ENCODE measurements around the gene VWC2. TPM values are rescaled to one million over a fixed set of nuclear protein-coding genes. Genes with fewer than 3 reads are reported as not detected.

Gene VWC2
- total RNA-seq, 1 experiment from 2014 or later = not detected

DNA sequence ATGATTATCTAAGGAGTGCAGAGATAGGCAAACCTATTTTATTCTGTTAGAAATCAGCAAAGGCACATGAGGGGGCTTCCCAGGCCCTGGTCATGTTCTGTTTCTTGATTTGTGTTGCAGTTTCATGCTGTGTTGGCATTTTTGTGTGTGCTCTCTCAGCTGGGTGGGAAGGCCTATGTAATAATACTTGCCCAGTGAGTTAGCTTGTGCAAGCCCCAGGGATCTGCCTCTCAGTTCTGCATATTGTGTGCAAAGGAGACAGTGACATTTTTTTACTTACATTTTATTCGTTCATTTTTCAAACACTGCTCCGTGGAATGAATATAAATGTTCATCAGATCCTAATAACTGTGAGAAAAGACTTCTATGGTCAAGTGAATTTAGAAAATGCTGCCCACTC, 119.0 kb downstream of the VWC2 start:
- intact Hi-C loops (cut with micrococcal nuclease; ENCODE audit: unreplicated experiment) = no loop called here
- Histone ChIP-seq H3K9me3 (no peaks in the 10 kb centered on the region), H3K4me1 (no peaks in the 10 kb centered on the region), H3K36me3 (ENCODE audit: control insufficient read depth, insufficient read depth, low read length) (no peaks in the 10 kb centered on the region), H3K27me3 (replicated peaks; ENCODE audit: control insufficient read depth, insufficient read depth, low read length) (no peaks in the 10 kb centered on the region), H3K4me3 (ENCODE audit: low read depth, low read length) (no peak overlapping the region)
- BruUV-seq (replicated peaks) = no TSS peak
- ChIA-PET CTCF (no interaction called here), POLR2A (no interaction called here)
- no peaks in the 10 kb centered on the region for H3K4me1 Mint-ChIP-seq (ENCODE audit: low read depth, unreplicated experiment)
- no peak overlapping the region for H3K4me3 Mint-ChIP-seq (ENCODE audit: unreplicated experiment)
- no peak for DNase-seq
- TF ChIP-seq CTCF (IDR thresholded peaks at IDR 0.05; ENCODE audit: insufficient read depth in 1 of 2, low read depth in 1 of 2, low read length in 1 of 2, severe bottlenecking in 1 of 2, unreplicated experiment in 1 of 2) = no peak
- H3K9me3 Mint-ChIP-seq (ENCODE audit: unreplicated experiment) = no peaks in the 10 kb centered on the region
- no peak overlapping the region for H3K27ac Mint-ChIP-seq (ENCODE audit: unreplicated experiment)
- no peaks in the 10 kb centered on the region for H3K36me3 Mint-ChIP-seq (ENCODE audit: insufficient read depth, unreplicated experiment)
- H3K27me3 Mint-ChIP-seq (ENCODE audit: insufficient read depth, unreplicated experiment) = no peaks in the 10 kb centered on the region

GRCh38 chr7:49893131-49893530, 119.7 kb downstream of the VWC2 start:
- DNase-seq = no peak
- intact Hi-C loops (cut with micrococcal nuclease; ENCODE audit: unreplicated experiment) = no loop called here
- Histone ChIP-seq H3K4me1 (no peaks in the 10 kb centered on the region), H3K27me3 (replicated peaks; ENCODE audit: control insufficient read depth, insufficient read depth, low read length) (no peaks in the 10 kb centered on the region), H3K36me3 (ENCODE audit: control insufficient read depth, insufficient read depth, low read length) (no peaks in the 10 kb centered on the region), H3K4me3 (ENCODE audit: low read depth, low read length) (no peak overlapping the region), H3K9me3 (no peaks in the 10 kb centered on the region)
- Mint-ChIP-seq H3K36me3 (ENCODE audit: insufficient read depth, unreplicated experiment) (no peaks in the 10 kb centered on the region), H3K9me3 (ENCODE audit: unreplicated experiment) (no peaks in the 10 kb centered on the region), H3K27ac (ENCODE audit: unreplicated experiment) (no peak overlapping the region), H3K4me1 (ENCODE audit: low read depth, unreplicated experiment) (no peaks in the 10 kb centered on the region), H3K4me3 (ENCODE audit: unreplicated experiment) (no peak overlapping the region), H3K27me3 (ENCODE audit: insufficient read depth, unreplicated experiment) (no peaks in the 10 kb centered on the region)
- ChIA-PET CTCF (no interaction called here), POLR2A (no interaction called here)
- no peak for TF ChIP-seq CTCF (IDR thresholded peaks at IDR 0.05; ENCODE audit: insufficient read depth in 1 of 2, low read depth in 1 of 2, low read length in 1 of 2, severe bottlenecking in 1 of 2, unreplicated experiment in 1 of 2)
- BruUV-seq (replicated peaks) = no TSS peak

- Histone ChIP-seq H3K4me3 (ENCODE audit: low read depth, low read length) (no peak overlapping the region), H3K36me3 (ENCODE audit: control insufficient read depth, insufficient read depth, low read length) (no peaks in the 10 kb centered on the region), H3K27me3 (replicated peaks; ENCODE audit: control insufficient read depth, insufficient read depth, low read length) (no peaks in the 10 kb centered on the region), H3K4me1 (no peaks in the 10 kb centered on the region), H3K9me3 (no peaks in the 10 kb centered on the region)
- Mint-ChIP-seq H3K27me3 (ENCODE audit: insufficient read depth, unreplicated experiment) (no peaks in the 10 kb centered on the region), H3K9me3 (ENCODE audit: unreplicated experiment) (no peaks in the 10 kb centered on the region), H3K27ac (ENCODE audit: unreplicated experiment) (no peak overlapping the region), H3K4me3 (ENCODE audit: unreplicated experiment) (no peak overlapping the region), H3K4me1 (ENCODE audit: low read depth, unreplicated experiment) (no peaks in the 10 kb centered on the region), H3K36me3 (ENCODE audit: insufficient read depth, unreplicated experiment) (no peaks in the 10 kb centered on the region)
- no peak for TF ChIP-seq CTCF (IDR thresholded peaks at IDR 0.05; ENCODE audit: insufficient read depth in 1 of 2, low read depth in 1 of 2, low read length in 1 of 2, severe bottlenecking in 1 of 2, unreplicated experiment in 1 of 2)
- BruUV-seq (replicated peaks) = no TSS peak
- POLR2A ChIA-PET = no interaction called here
- CTCF ChIA-PET = no interaction called here
- DNase-seq = no peak
- intact Hi-C loops (cut with micrococcal nuclease; ENCODE audit: unreplicated experiment) = no loop called here
Observed at GRCh38 chr7:49894543-49894942, 121.1 kb downstream of the VWC2 start.
